CD4-positive, alpha-beta T cell treated with Interleukin-6 for 4 hours (primary cell): Measurements from ENCODE around the gene PICALM.
"Not testable (repeated sequence)": the region's sequence is repeated elsewhere in the genome, so short reads cannot be mapped to it uniquely, and the experiment has no call there.

Experiments used
- DNase-seq: peaks from one replicate; pipeline ENCODE4 v3.0.0-alpha.2; 2020; ENCODE audit warnings: mixed read lengths

The PICALM gene

GRCh38 chr11:85934596-85935169, 134.2 kb downstream of the PICALM start:
- no peak for DNase-seq

- no peak for DNase-seq
Observed at GRCh38 chr11:85930879-85931366, 138.0 kb downstream of the PICALM start.

- DNase-seq: not testable (repeated sequence)
Observed at GRCh38 chr11:85926653-85927214, 142.2 kb downstream of the PICALM start.

GRCh38 chr11:85923455-85923854, 145.4 kb downstream of the PICALM start:
- no peak for DNase-seq

GRCh38 chr11:85922367-85922766, 146.5 kb downstream of the PICALM start:
- no peak for DNase-seq

- no peak for DNase-seq
Observed at GRCh38 chr11:85918910-85919794, 149.7 kb downstream of the PICALM start.

- no peak for DNase-seq
Observed at GRCh38 chr11:85914425-85914824, 154.5 kb downstream of the PICALM start.

GRCh38 chr11:85913513-85913912, 155.4 kb downstream of the PICALM start:
- DNase-seq: no peak

GRCh38 chr11:85912414-85912813, 156.5 kb downstream of the PICALM start:
- DNase-seq: no peak
